ENCODE data around the gene SNX20.

DNA sequence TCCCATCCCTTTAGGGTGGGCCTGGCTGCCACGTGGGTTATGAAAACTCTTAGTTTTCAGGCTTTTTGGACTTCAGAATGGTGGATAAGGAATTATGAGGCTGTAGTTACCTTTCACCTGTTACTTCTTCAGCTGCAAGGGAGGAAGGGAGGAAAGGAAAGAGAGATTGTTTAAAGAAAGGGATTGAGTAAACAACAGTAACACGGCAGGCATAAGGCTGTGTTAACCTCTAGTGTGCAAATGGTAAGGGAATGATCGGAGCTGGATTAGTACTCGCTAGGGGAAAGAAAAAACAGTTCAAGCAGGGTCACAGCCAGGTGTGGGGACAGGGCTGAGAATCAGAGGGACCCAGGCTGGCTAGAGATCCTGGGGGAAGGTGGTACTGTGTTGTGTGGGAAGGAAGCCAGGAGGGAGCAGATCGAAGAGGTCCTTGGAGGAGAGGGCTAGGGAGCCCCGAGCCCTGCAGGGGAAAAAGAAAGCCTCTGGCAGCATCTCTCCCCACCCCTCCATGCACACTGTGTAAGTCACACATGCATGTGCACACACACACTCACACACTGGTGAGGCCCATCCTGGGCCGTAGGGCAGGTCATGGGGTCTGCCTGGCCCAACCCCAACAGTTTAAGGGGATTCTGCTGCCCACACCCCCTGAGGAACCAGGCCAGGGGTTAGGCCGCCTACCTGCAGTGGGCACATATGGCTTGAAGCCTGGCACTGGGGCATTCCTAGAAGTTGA lies 49.7 kb downstream of the SNX20 start:
- TF ChIP-seq CTCF (IDR thresholded peaks at IDR 0.05) = no peak
- no peak for TF ChIP-seq POLR2A (IDR thresholded peaks at IDR 0.05)

All from lower leg skin (tissue), 3 donors.